Activated naive CD8-positive, alpha-beta T cell treated with anti-CD3 and anti-CD28 coated beads for 36 hours (primary cell): ENCODE measurements around the gene DOCK1. TPM values are rescaled to one million over a fixed set of nuclear protein-coding genes. Genes with fewer than 3 reads are reported as not detected.
A peak's percentile ranks its signal among the peaks of the same experiment; 100 is the strongest.
"Not testable (repeated sequence)": the region's sequence is repeated elsewhere in the genome, so short reads cannot be mapped to it uniquely, and the experiment has no call there.

Source experiments
- DNase-seq: peaks from one replicate; pipeline ENCODE4 v3.0.0; 2021
- H3K27ac Mint-ChIP-seq: one replicate; pipeline ENCODE4 v1.8.0; 2022; ENCODE audit warnings: mild to moderate bottlenecking, moderate library complexity, mixed read lengths
- H3K27me3 Mint-ChIP-seq: one replicate; pipeline ENCODE4 v1.8.0; 2022; ENCODE audit warnings: mild to moderate bottlenecking, mixed read lengths
- H3K36me3 Mint-ChIP-seq: one replicate; pipeline ENCODE4 v1.8.0; 2021; ENCODE audit warnings: mild to moderate bottlenecking, mixed read lengths
- H3K4me1 Mint-ChIP-seq: one replicate; pipeline ENCODE4 v1.8.0; 2021; ENCODE audit warnings: mixed read lengths
- H3K4me3 Mint-ChIP-seq: one replicate; pipeline ENCODE4 v1.8.0; 2022; ENCODE audit warnings: mild to moderate bottlenecking, moderate library complexity, mixed read lengths
- H3K9me3 Mint-ChIP-seq: one replicate; pipeline ENCODE4 v1.8.0; 2022; ENCODE audit warnings: mixed read lengths
- total RNA-seq, 2 experiments: library from RNA; stranded (reverse); gene quantifications; one replicate each; pipeline ENCODE4 v1.2.3, GENCODE V29; 2021

Gene DOCK1
- total RNA-seq, result under 1 TPM; 0.76 to 0.95 TPM

DNA sequence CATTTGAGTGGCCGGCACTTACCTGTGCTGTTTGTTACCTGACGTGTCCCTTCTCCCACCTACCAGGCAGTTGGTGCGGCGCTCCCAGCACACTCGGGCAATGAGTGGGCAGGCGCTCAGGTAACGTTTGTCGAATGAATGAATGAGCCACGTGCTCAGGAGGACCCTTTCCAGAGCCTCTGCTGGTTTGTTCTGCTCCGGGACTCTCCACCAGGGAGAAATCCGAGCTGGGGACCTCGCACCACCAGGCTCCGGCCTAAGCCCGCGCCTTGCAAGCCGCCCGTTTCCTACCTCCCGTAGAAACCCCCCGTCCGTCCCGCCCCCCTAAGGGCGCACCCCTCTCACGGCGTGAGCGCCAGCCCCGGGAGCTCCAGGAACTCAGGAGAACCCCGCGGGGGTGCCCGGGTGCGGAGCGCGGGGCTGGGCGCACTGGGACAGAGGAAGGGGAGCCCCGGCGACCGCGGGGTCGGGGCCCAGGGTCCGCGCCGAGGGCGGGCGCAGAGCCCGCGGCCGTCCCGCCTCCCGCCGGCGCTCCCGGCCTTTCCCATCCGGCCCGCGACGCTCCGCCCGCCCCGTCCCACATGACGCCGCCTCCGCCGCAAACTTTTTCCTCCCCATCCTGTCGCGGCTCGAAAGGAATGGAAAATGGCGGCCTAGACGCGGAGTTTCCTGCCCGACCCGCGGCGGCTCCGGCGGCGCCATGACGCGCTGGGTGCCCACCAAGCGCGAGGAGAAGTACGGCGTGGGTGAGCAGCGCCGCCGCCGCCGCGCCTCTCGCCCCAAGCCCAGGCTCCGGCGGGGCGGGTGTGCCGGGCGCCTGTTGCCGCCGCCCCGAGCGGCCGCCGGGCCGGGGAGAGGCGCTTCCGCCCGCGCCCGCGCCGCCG is at the start of gene DOCK1:
DOCK1 (plus strand) TSS at position 611 of the 884 bp plus-strand sequence; CDS start at position 701, 90 bp downstream.
- no peaks in the 10 kb centered on the region for H3K4me1 Mint-ChIP-seq
- peak; percentile 42 for DNase-seq
- no peaks in the 10 kb centered on the region for H3K9me3 Mint-ChIP-seq
- H3K27me3 Mint-ChIP-seq, result peaks cover 39% of the 10 kb centered on the region
- no peak within 1 kb of the TSS for H3K27ac Mint-ChIP-seq
- H3K36me3 Mint-ChIP-seq, result peaks cover 1% of the 10 kb centered on the region
- H3K4me3 Mint-ChIP-seq, result peak within 1 kb of the TSS; percentile 68

DNA sequence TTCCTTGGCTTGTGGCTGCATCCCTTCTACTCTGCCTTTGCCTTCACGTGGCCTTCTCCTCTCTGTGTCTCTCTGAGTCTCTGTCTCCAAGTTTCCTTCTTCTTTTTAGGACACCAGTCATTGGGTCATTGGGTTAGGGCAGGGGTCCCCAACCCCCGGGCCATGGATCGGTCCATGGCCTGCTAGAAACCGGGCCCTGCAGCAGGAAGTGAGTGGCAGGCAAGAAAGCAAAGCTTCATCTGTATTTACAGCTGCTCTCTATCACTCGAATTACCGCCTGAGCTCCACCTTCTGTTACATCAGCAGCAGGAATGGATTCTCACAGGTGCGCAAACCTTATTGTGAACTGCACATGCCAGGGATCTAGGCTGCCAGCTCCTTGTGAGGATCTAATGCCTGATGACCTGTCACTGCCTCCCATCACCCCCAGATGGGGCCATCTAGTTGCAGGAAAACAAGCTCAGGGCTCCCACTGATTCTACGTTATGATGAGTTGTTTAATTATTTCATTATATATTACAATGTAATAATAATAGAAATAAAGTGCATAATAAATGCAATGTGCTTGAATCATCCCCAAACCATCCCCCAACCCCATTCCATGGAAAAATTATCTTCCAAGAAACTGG is 47.9 kb upstream of the DOCK1 start:
- no peak for DNase-seq
- no peaks in the 10 kb centered on the region for H3K4me1 Mint-ChIP-seq
- H3K27me3 Mint-ChIP-seq, result peaks cover 9% of the 10 kb centered on the region
- H3K27ac Mint-ChIP-seq, result no peak overlapping the region
- H3K36me3 Mint-ChIP-seq, result no peaks in the 10 kb centered on the region
- no peaks in the 10 kb centered on the region for H3K9me3 Mint-ChIP-seq
- no peak overlapping the region for H3K4me3 Mint-ChIP-seq

DNA sequence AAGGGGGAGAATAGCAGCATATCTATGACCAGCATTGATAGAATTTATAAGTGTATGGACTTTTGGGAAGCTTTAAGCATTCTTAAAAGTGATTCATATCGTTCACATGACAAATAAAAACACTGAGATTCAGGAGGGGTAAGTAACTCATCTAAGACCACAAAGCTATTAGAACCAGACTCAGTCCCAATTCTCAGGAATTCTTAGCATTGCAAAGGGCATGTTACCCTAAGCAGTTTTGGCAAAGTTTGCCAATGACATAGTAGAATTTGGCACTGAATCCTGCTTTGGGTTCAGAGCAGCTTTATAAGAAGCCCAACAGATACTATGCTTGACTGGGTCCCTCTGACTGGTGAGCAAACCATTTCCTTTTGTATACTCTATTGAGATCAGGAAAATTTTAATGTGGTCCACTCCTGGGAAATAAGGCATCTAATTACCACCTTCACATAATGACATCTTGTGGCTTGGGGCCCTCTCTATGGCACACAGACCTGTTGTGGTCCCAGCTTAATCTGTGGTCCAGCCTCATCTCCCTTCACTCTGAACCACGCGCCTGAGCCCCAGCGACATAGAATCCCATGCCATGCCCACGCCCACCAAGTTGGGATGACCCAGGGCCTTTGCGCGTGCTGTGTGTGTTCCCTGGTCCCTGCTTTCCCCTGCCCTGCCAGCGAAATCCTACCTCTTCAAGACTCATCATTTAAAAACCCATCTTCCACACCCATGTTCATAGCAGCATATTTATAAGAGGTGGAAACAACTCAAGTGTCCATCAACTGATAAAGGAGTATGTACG is 37.5 kb upstream of the DOCK1 start:
- Mint-ChIP-seq H3K9me3 (no peaks in the 10 kb centered on the region), H3K4me1 (no peaks in the 10 kb centered on the region), H3K27ac (no peak overlapping the region), H3K36me3 (no peaks in the 10 kb centered on the region), H3K27me3 (no peaks in the 10 kb centered on the region), H3K4me3 (no peak overlapping the region)
- no peak for DNase-seq

DNA sequence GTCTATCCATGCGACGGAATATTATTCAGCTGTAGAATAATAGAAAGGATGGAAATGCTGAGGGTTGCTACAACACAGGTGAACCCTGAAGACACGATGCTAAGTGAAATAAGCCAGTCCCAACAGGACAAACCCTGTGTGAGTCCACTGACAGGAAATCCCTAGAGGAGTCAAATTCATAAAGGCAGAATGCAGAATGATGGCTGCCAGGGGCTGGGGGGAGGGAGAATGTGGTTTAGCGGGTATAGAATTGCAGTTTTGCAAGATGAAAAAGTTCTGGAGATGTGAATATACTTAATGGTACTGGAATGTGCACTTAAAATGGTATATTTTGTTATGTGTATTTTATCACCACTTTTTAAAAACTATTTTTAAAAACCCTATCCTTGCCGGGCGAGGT is 36.9 kb upstream of the DOCK1 start:
- Mint-ChIP-seq H3K27ac (no peak overlapping the region), H3K36me3 (no peaks in the 10 kb centered on the region), H3K4me3 (no peak overlapping the region), H3K4me1 (no peaks in the 10 kb centered on the region), H3K9me3 (no peaks in the 10 kb centered on the region), H3K27me3 (no peaks in the 10 kb centered on the region)
- no peak for DNase-seq

DNA sequence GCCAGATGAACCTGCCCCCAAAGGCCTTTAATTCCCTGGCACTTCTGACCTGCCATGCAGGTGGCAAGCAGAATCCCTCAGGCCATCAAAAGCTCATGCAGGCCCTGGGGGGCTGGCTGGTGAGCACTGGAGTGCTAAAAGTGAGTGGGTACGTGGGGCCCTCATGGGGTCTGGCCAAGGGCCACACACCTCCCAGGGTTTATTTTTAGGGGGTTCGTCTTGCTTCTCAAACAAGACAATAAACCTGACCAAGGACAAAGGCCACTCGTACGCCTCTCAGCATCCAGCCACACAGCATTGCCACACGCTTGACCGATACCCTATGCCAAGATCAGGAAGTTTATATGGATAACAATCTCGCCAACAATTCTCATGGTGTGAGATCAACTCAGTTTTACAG is 33.1 kb upstream of the DOCK1 start:
- H3K4me1 Mint-ChIP-seq, result no peaks in the 10 kb centered on the region
- H3K27ac Mint-ChIP-seq, result no peak overlapping the region
- H3K9me3 Mint-ChIP-seq, result no peaks in the 10 kb centered on the region
- no peak overlapping the region for H3K4me3 Mint-ChIP-seq
- DNase-seq, result no peak
- no peaks in the 10 kb centered on the region for H3K27me3 Mint-ChIP-seq
- no peaks in the 10 kb centered on the region for H3K36me3 Mint-ChIP-seq

DNA sequence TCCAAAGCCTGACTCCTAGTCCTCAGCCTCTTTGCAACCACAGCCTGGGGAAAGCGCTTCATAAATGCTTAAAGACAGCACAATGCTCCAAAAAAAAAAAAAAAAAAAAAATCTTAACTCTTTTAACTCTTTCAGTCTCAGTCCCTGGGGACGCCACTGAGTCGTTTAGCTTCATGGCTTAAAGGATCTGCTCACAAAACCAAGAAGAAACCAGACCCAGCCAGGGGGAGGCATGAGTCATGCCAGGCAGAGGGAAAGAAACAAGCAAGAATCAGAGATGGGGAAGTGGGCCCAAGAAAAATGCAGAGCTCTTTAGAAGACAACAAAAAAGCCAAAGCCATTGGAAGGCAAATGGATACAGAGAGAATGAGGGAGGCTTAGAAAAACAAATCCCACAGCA is 32.5 kb upstream of the DOCK1 start:
- no peaks in the 10 kb centered on the region for H3K27me3 Mint-ChIP-seq
- H3K9me3 Mint-ChIP-seq, result no peaks in the 10 kb centered on the region
- no peak overlapping the region for H3K4me3 Mint-ChIP-seq
- no peaks in the 10 kb centered on the region for H3K4me1 Mint-ChIP-seq
- no peak overlapping the region for H3K27ac Mint-ChIP-seq
- no peak for DNase-seq
- H3K36me3 Mint-ChIP-seq, result no peaks in the 10 kb centered on the region

DNA sequence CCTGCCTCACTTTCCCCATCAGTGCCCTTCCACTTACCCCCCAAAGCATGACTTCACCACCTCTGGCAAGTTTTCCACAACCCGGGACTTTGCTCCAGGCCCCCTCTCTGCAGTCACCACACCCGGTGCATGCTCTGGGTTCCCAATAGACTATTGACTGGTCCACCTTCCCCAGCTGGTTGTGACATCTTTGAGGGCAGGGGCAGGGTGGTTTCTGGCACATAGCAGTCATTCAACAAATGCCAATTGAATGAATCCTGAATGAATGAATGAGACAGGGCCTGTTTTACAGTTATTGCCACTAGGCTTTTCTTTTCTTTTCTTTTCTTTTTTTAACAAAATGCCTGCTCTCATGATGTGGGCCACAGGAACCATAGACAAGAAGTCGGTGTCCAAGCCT is 28.8 kb upstream of the DOCK1 start:
- Mint-ChIP-seq H3K4me3 (no peak overlapping the region), H3K27me3 (peaks cover 6% of the 10 kb centered on the region), H3K36me3 (no peaks in the 10 kb centered on the region), H3K27ac (no peak overlapping the region), H3K9me3 (peaks cover 7% of the 10 kb centered on the region), H3K4me1 (no peaks in the 10 kb centered on the region)
- DNase-seq, result no peak

DNA sequence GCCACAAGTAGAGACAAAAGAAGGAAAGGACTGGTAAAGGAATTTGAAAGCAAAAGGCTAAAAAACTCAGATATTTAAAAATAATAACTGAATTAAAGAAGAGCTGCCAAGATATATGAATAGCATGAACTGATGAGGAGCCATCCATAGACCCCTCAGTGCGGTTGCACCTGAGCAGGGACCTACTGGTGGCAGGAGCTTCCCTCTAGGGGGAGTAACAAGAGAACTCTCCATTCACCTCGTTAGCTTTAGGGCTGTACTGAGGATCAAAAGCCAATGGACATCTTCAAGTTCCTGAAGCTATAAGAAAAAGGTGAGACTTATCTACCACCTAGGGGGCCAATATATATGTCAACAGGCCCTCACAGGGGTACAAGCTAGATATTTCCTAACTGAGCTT is 27.8 kb upstream of the DOCK1 start:
- Mint-ChIP-seq H3K27me3 (peaks cover 6% of the 10 kb centered on the region), H3K27ac (no peak overlapping the region), H3K9me3 (peaks cover 9% of the 10 kb centered on the region), H3K4me3 (no peak overlapping the region), H3K4me1 (no peaks in the 10 kb centered on the region), H3K36me3 (no peaks in the 10 kb centered on the region)
- DNase-seq, result no peak

DNA sequence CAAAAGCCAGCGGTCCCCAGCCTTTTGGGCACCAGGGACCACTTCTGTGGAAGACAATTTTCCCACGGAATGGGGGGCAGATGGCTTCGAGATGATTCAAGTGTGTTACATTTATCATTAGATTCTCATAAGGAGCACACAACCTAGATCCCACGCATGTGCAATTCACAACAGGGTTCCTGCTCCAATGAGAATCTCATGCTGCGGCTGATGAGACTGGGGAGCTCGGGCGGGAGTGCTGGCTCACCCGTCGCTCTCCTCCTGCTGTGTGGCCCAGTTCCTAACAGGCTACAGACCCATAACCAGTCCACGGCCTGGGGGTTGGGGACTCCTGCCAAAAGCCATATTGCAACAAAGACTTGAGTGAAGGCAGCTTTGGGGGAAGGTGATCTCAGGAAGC is 26.6 kb upstream of the DOCK1 start:
- Mint-ChIP-seq H3K4me3 (no peak overlapping the region), H3K27ac (no peak overlapping the region), H3K36me3 (no peaks in the 10 kb centered on the region), H3K9me3 (peaks cover 9% of the 10 kb centered on the region), H3K27me3 (peaks cover 6% of the 10 kb centered on the region), H3K4me1 (no peaks in the 10 kb centered on the region)
- no peak for DNase-seq

DNA sequence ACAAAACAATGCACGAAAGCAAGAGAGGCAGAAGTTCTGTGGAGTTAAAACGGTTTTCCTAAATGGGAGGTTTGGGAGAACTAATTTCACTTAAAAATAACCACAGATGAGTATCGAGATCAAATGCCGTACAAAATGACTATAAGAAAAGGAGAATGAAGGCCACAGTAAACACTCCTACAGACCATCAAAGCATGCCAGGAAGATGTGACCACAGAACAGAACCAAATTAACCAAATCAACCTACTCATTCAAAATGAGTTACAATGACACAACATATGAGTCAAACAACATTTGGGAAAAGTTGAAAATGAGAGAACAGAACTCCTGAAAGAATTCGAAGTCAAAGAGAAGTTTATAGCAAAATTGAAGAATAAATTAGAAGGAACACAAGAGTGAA is 24.3 kb upstream of the DOCK1 start:
- no peaks in the 10 kb centered on the region for H3K36me3 Mint-ChIP-seq
- H3K4me3 Mint-ChIP-seq, result no peak overlapping the region
- H3K27me3 Mint-ChIP-seq, result peaks cover 6% of the 10 kb centered on the region
- DNase-seq, result no peak
- H3K4me1 Mint-ChIP-seq, result no peaks in the 10 kb centered on the region
- H3K27ac Mint-ChIP-seq, result no peak overlapping the region
- peaks cover 9% of the 10 kb centered on the region for H3K9me3 Mint-ChIP-seq

DNA sequence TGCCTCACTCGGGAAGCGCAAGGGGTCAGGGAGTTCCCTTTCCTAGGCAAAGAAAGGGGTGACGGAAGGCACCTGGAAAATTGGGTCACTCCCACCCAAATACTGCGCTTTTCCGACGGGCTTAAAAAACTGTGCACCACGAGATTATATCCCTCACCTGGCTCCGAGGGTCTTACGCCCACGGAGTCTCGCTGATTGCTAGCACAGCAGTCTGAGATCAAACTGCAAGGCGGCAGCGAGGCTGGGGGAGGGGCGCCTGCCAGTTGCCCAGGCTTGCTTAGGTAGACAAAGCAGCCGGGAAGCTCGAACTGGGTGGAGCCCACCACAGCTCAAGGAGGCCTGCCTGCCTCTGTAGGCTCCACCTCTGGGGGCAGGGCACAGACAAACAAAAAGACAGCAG is 23.2 kb upstream of the DOCK1 start:
- not testable (repeated sequence) for H3K27me3 Mint-ChIP-seq, H3K9me3 Mint-ChIP-seq, DNase-seq, H3K36me3 Mint-ChIP-seq, H3K4me3 Mint-ChIP-seq, H3K4me1 Mint-ChIP-seq, H3K27ac Mint-ChIP-seq

DNA sequence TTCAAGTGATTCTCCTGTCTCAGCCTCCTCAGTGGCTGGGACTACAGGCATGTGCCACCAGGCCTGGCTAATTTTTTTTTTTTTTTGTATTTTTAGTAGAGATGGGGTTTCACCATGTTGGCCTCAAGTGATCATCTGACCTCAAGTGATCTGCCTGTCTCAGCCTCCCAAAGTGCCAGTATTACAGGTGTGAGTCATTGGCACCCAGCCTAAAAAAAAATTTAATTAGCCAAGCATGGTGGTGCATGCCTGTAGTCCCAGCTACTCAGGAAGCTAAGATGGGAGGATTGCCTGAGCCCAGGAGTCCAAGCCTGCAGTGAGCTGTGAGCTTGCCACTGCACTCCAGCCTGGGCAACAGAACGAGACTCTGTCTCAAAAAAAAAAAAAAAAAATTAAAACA is 16.8 kb upstream of the DOCK1 start:
- not testable (repeated sequence) for H3K27ac Mint-ChIP-seq, H3K9me3 Mint-ChIP-seq, H3K36me3 Mint-ChIP-seq, DNase-seq, H3K27me3 Mint-ChIP-seq, H3K4me1 Mint-ChIP-seq, H3K4me3 Mint-ChIP-seq

DNA sequence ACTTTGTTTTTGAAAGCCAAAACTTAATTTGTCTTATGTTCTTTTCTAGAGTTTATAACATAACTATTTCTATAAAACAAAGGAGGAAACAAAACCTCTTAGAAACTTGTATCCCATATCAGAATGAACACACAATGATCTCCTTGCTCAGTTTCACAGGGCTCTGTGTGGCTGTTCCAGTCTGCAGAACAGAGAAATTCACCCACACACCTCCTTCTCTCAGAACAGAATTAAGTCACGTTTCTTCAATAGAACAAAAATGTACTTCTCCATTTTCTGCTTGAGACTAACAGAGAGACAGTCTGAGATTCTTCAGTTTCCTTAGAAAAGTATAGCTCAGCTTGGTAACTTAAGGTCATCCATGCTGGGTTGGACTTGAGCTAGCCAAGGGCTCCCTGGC is 15.8 kb upstream of the DOCK1 start:
- H3K36me3 Mint-ChIP-seq, result no peaks in the 10 kb centered on the region
- no peaks in the 10 kb centered on the region for H3K27me3 Mint-ChIP-seq
- H3K9me3 Mint-ChIP-seq, result peaks cover 5% of the 10 kb centered on the region
- no peaks in the 10 kb centered on the region for H3K4me1 Mint-ChIP-seq
- no peak overlapping the region for H3K4me3 Mint-ChIP-seq
- no peak for DNase-seq
- no peak overlapping the region for H3K27ac Mint-ChIP-seq

DNA sequence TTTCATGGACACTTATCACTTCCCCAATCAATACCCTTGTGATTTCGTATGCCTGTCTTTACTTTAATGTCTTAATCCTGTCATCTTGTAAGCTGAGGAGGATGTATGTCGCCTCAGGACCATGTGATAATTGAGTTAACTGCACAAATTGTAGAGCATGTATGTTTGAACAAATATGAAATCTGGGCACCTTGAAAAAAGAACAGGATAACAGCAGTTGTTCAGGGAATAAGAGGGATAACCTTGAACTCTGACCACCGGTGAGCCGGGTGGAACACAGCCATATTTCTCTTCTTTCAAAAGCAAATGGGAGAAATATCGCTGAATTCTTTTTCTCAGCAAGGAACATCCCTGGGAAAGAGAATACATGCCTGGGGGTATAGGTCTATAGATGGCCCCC is 14.4 kb upstream of the DOCK1 start:
- H3K9me3 Mint-ChIP-seq, H3K36me3 Mint-ChIP-seq, H3K4me3 Mint-ChIP-seq, DNase-seq, H3K27ac Mint-ChIP-seq, H3K27me3 Mint-ChIP-seq, H3K4me1 Mint-ChIP-seq: not testable (repeated sequence)
